GM12878 (cell line): Measurements from ENCODE around the gene NR1D1.

ENCODE experiments used
- CBX3 ChIP-seq: fragments of 200-600 bp; sonication (generic); IDR thresholded peaks from 2 replicates; pipeline ENCODE4 v1.6.1; 2016; ENCODE audit warnings: low read depth, borderline replicate concordance
- CBX5 ChIP-seq: sonication (generic); IDR thresholded peaks from 2 replicates; pipeline ENCODE4 v1.6.1; 2016; ENCODE audit warnings: low read depth, moderate library complexity, mild to moderate bottlenecking, inconsistent platforms
- CHD4 ChIP-seq: fragments of 200-600 bp; sonication (generic); IDR thresholded peaks from 2 replicates; pipeline ENCODE4 v1.6.1; 2016; ENCODE audit warnings: mild to moderate bottlenecking
- CTCF ChIP-seq, 3 experiments: IDR thresholded peaks in 2 of 3; conservative IDR thresholded peaks in 1 of 3; 2 replicates each; pipeline ENCODE4 v1.5.1; 2011; ENCODE audit warnings: low read depth in 3 of 3, low read length in 3 of 3, mild to moderate bottlenecking in 3 of 3, control low read depth in 2 of 3, moderate library complexity in 2 of 3, inconsistent platforms in 1 of 3, mixed read lengths in 1 of 3; ENCODE audit not compliant: control insufficient read depth in 2 of 3, insufficient read depth in 1 of 3; ENCODE audit errors: extremely low read depth in 1 of 3
- EZH2 ChIP-seq: IDR thresholded peaks from 2 replicates; pipeline ENCODE4 v1.6.1; 2012; ENCODE audit warnings: low read depth, mild to moderate bottlenecking, control low read depth, inconsistent platforms, low read length, borderline replicate concordance; ENCODE audit not compliant: control insufficient read depth
- HDAC2 ChIP-seq: fragments of 200-600 bp; sonication (generic); IDR thresholded peaks from 2 replicates; pipeline ENCODE4 v1.6.1; 2017
- MEF2A ChIP-seq: IDR thresholded peaks from 2 replicates; pipeline ENCODE4 v1.6.1; 2011; ENCODE audit warnings: low read depth, mild to moderate bottlenecking, low read length, moderate library complexity; ENCODE audit not compliant: insufficient read depth
- NBN ChIP-seq: fragments of 450-650 bp; IDR thresholded peaks from 2 replicates; pipeline ENCODE4 v1.6.1; 2016
- YY1 ChIP-seq: IDR thresholded peaks from 2 replicates; pipeline ENCODE4 v1.6.1; 2011; ENCODE audit warnings: low read depth, mild to moderate bottlenecking, low read length
- ZBTB4 ChIP-seq: fragments of 450-650 bp; formaldehyde crosslinking; IDR thresholded peaks from 2 replicates; pipeline ENCODE4 v1.4.0; 2022; ENCODE audit warnings: mild to moderate bottlenecking, moderate library complexity
- TF ChIP-seq, protein P1 (sequence below): fragments of 450-650 bp; IDR thresholded peaks from 2 replicates; pipeline ENCODE4 v1.6.1; 2017; ENCODE audit warnings: mild to moderate bottlenecking, moderate library complexity

- TF ChIP-seq, protein P1, sequence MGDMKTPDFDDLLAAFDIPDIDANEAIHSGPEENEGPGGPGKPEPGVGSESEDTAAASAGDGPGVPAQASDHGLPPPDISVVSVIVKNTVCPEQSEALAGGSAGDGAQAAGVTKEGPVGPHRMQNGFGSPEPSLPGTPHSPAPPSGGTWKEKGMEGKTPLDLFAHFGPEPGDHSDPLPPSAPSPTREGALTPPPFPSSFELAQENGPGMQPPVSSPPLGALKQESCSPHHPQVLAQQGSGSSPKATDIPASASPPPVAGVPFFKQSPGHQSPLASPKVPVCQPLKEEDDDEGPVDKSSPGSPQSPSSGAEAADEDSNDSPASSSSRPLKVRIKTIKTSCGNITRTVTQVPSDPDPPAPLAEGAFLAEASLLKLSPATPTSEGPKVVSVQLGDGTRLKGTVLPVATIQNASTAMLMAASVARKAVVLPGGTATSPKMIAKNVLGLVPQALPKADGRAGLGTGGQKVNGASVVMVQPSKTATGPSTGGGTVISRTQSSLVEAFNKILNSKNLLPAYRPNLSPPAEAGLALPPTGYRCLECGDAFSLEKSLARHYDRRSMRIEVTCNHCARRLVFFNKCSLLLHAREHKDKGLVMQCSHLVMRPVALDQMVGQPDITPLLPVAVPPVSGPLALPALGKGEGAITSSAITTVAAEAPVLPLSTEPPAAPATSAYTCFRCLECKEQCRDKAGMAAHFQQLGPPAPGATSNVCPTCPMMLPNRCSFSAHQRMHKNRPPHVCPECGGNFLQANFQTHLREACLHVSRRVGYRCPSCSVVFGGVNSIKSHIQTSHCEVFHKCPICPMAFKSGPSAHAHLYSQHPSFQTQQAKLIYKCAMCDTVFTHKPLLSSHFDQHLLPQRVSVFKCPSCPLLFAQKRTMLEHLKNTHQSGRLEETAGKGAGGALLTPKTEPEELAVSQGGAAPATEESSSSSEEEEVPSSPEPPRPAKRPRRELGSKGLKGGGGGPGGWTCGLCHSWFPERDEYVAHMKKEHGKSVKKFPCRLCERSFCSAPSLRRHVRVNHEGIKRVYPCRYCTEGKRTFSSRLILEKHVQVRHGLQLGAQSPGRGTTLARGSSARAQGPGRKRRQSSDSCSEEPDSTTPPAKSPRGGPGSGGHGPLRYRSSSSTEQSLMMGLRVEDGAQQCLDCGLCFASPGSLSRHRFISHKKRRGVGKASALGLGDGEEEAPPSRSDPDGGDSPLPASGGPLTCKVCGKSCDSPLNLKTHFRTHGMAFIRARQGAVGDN, result no peak
- TF ChIP-seq HDAC2 (no peak), CTCF (IDR thresholded peaks at IDR 0.05 in 2 of 3, conservative IDR thresholded peaks at IDR 0.05 in 1 of 3; ENCODE audit: control insufficient read depth in 2 of 3, extremely low read depth in 1 of 3, insufficient read depth in 1 of 3, low read depth in 3 of 3, low read length in 3 of 3) (no peak), CBX5 (no peak), MEF2A (no peak), CBX3 (no peak), ZBTB4 (no peak), CHD4 (no peak), NBN (no peak), EZH2 (no peak), YY1 (no peak)
Measured at GRCh38 chr17:40068584-40068916, 31.8 kb downstream of the NR1D1 start.
